NB4 (cell line): ENCODE results near the gene KHDC1L.
"Not testable (repeated sequence)": the region's sequence is repeated elsewhere in the genome, so short reads cannot be mapped to it uniquely, and the experiment has no call there.

Experiments
- DNase-seq: peaks from one replicate; pipeline ENCODE4 v3.0.0; 2010; ENCODE audit warnings: low read depth
- H3K4me3 ChIP-seq: one replicate; pipeline ENCODE4 v1.5.1; 2011; ENCODE audit warnings: mild to moderate bottlenecking, low read depth, low read length, moderate library complexity
- CTCF ChIP-seq: IDR thresholded peaks from one replicate; pipeline ENCODE4 v1.5.1; 2012; ENCODE audit warnings: low read depth, low read length
- MYC ChIP-seq: IDR thresholded peaks from 2 replicates; pipeline ENCODE4 v1.6.1; 2011; ENCODE audit warnings: low read depth, low read length
- POLR2A ChIP-seq: IDR thresholded peaks from 2 replicates; pipeline ENCODE4 v1.6.1; 2011; ENCODE audit warnings: mild to moderate bottlenecking; ENCODE audit not compliant: insufficient read length; ENCODE audit errors: extremely low read depth
- TF ChIP-seq, protein P1 (sequence below): IDR thresholded peaks from 2 replicates; pipeline ENCODE4 v1.6.1; 2011; ENCODE audit warnings: low read depth, low read length

Gene KHDC1L, protein sequence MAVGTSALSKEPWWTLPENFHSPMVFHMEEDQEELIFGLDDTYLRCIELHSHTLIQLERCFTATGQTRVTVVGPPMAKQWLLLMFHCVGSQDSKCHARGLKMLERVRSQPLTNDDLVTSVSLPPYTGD

GRCh38 chr6:73225396-73225795 lies at the start of gene KHDC1L:
Gene KHDC1L (minus strand): TSS chr6:73225496. CDS start chr6:73225408, 88 bp downstream.
- TF ChIP-seq, protein P1, sequence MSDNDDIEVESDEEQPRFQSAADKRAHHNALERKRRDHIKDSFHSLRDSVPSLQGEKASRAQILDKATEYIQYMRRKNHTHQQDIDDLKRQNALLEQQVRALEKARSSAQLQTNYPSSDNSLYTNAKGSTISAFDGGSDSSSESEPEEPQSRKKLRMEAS: no peak
- no peak for TF ChIP-seq MYC
- TF ChIP-seq POLR2A: no peak
- TF ChIP-seq CTCF: no peak
- H3K4me3 ChIP-seq: no peak within 1 kb of the TSS
- DNase-seq: no peak

DNA sequence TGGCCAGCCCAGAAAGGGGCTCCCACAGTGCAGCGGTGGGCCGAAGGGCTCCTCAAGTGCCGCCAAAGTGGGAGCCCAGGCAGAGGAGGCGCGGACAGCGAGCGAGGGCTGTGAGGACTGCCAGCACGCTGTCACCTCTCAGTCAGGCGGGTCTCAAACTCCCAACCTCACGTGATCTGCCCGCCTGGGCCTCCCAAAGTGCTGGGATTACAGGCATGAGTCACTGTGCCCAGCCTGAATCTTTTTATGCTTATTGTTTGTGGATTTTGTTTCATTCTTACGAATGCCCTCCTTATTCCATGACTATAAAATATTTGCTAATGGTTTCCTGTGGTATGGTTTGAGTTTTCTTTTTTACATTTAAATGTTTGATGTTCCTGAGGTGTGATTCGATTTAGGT lies 44.0 kb upstream of the KHDC1L start:
- DNase-seq, H3K4me3 ChIP-seq: not testable (repeated sequence)

DNA sequence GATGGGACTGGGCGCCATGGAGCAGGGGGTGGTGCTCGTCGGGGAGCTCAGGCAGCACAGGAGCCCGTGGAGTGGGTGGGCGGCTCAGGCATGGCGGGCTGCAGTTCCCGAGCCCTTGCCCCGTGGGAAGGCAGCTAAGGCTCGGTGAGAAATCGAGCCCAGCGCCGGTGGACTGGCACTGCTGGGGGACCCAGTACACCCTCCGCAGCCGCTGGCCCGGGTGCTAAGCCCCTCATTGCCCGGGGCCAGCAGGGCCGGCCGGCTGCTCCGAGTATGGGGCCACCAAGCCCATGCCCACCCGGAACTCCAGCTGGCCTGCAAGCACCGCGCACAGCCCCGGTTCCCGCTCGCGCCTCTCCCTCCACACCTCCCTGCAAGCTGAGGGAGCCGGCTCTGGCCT lies 43.6 kb upstream of the KHDC1L start:
- DNase-seq, H3K4me3 ChIP-seq: not testable (repeated sequence)

- no peak overlapping the region for H3K4me3 ChIP-seq
- no peak for DNase-seq
- TF ChIP-seq CTCF: no peak
- TF ChIP-seq, protein P1: no peak
- no peak for TF ChIP-seq MYC
- no peak for TF ChIP-seq POLR2A
Measured at GRCh38 chr6:73264446-73264845, 39.1 kb upstream of the KHDC1L start.

DNA sequence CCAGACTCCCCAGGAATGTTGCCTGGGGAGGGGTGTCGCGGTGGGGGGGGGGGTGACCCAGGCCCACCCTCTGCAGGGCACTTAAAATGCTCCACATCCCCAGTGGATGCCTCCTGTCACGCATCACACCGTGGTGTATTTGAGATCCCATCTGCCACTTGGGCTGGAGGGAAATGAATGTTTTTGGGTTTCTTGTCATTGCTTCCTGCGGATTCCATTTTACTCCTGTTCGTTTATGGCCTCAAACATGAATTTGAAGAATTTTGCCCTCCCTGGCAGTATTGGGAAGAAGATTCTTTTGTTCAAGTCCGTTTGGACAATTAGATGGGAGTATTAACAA lies 38.2 kb upstream of the KHDC1L start:
- H3K4me3 ChIP-seq: peak overlapping the region; percentile 73
- TF ChIP-seq CTCF: no peak
- no peak for TF ChIP-seq POLR2A
- no peak for TF ChIP-seq MYC
- TF ChIP-seq, protein P1: no peak
- peak; percentile 33 for DNase-seq

DNA sequence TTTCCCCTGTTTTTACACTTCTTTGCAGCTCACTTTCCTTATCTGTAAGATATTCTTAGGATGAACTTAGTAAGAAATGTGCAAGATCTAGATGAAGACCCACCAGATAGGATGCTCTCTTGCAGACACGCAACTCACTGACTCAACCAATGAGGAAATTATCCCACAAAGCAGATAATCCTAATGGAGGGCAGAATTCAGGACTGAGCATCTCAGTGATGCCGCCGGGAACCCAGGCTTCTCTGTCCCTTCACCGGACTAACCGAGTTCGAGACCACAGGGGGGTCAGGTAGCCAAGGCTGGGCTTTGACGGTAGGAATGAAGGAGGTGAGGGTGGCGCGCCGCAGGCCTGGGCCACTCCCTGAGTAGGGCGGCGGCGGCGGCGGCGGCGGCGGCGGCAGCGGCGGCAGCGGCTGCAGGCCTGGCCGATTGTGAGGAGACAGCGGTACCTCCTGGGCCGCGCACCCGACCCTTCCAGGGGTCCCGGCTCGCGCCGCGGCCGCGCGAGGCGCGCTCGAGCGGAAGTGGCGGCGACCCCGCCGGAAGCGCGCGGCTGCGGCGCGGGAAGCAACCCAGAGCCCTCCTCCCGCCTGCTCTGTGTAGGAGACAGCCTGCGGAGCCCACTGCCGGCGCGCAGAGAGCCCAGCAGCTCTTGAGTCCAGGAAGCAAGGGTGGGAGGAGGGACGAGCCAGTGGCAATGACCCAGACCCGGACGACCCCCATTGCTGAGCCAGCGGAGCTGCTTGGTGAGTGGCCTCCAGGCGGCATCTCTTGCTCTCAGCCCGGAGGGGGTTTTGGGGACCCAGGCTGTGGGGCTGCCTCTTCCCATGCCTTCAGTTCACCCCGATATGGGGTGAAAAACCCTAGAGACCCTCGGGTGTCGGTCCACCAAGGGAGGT lies 37.6 kb upstream of the KHDC1L start, which contains the start of gene KHDC1:
TSS of gene KHDC1 (minus strand) at position 526 of the 899 bp plus-strand sequence. CDS start 20,679 bp downstream, outside the sequence.
- TF ChIP-seq MYC: no peak
- TF ChIP-seq, protein P1: no peak
- no peak for TF ChIP-seq POLR2A
- no peak for TF ChIP-seq CTCF
- peak; percentile 85 for DNase-seq
- peak within 1 kb of the TSS; percentile 77 for H3K4me3 ChIP-seq
